ENCODE measurements around the gene ZNF732. TPM values are rescaled to one million over a fixed set of nuclear protein-coding genes. Genes with fewer than 3 reads are reported as not detected.

Gene ZNF732
- 0.78 and 1.4 TPM in 2 replicates for total RNA-seq

GRCh38 chr4:304969-305680 is at the start of gene ZNF732:
TSS of gene ZNF732 (minus strand) at chr4:305474. CDS start at chr4:305310, 164 bp downstream.

GRCh38 chr4:337143-337931 is 32.1 kb upstream of the ZNF732 start, which contains the start of gene ZNF141:
TSS of gene ZNF141 (plus strand) at chr4:337814. CDS start at chr4:337984, 170 bp downstream.

Small RNA genes lying within 50 kb of the gene (small RNA-seq; reads per million reads assigned to genes)
- gene AC079140.2 (not detected), gene MIR571 (not detected)

Other genes starting within 250 kb of the ZNF732 start
- gene ZNF718, start 181.0 kb downstream of the ZNF732 start, total RNA-seq, result 7.1 and 9.0 TPM in 2 replicates
- 20.0 and 20.8 TPM in 2 replicates for gene ZNF141, start 32.3 kb upstream of the ZNF732 start, total RNA-seq
- gene ZNF721, start 193.7 kb upstream of the ZNF732 start, total RNA-seq, result 19.5 and 21.7 TPM in 2 replicates
- 37.8 and 39.6 TPM in 2 replicates for gene PIGG, start 193.7 kb upstream of the ZNF732 start, total RNA-seq

Data from articular chondrocyte of knee joint (primary cell).